Measurements from ENCODE around the gene MON1A. TPM values are rescaled to one million over a fixed set of nuclear protein-coding genes. Genes with fewer than 3 reads are reported as not detected.

MON1A gene
- total and polyA plus RNA-seq, 4 donors, result 4.6 to 9.5 (median 8.2) TPM

GRCh38 chr3:49916686-49917085 lies 12.9 kb downstream of the MON1A start:
- Histone ChIP-seq H3K4me1 (ENCODE audit: control insufficient read depth in 4 of 4, insufficient read depth in 4 of 4, low read length in 3 of 4) (no peaks in the 10 kb centered on the region), H3K9me3 (ENCODE audit: control insufficient read depth in 4 of 4, low read length in 3 of 4) (no peaks in the 10 kb centered on the region), H3K27me3 (ENCODE audit: control insufficient read depth in 4 of 4, insufficient read depth in 4 of 4, low read length in 3 of 4) (no peaks in the 10 kb centered on the region), H3K4me3 (ENCODE audit: low read depth in 1 of 3, low read length in 3 of 3) (no peak overlapping the region), H3K36me3 (ENCODE audit: control insufficient read depth in 4 of 4, insufficient read depth in 3 of 4, low read depth in 1 of 4, low read length in 3 of 4) (peaks cover 0 to 16% (median 4%) of the 10 kb centered on the region in 4 donors), H3K9ac (ENCODE audit: low read depth in 1 of 2, low read length in 2 of 2) (no peak overlapping the region), H3K27ac (ENCODE audit: low read depth in 1 of 2, low read length in 2 of 2) (no peak overlapping the region)
- 89% methylated on average over 5 of the region's 5 CpGs for WGBS
- TF ChIP-seq FOXA1 (IDR thresholded peaks at IDR 0.05) (no peak), REST (IDR thresholded peaks at IDR 0.05) (no peak), SP1 (IDR thresholded peaks at IDR 0.05) (no peak), RXRA (IDR thresholded peaks at IDR 0.05) (no peak), MAX (IDR thresholded peaks at IDR 0.05) (no peak), NR2F2 (IDR thresholded peaks at IDR 0.05) (no peak)
- DNase-seq (ENCODE audit: low spot score), result no peak

GRCh38 chr3:49914906-49915305 lies 14.7 kb downstream of the MON1A start:
- TF ChIP-seq RAD21 (IDR thresholded peaks at IDR 0.05) (no peak), FOXA2 (IDR thresholded peaks at IDR 0.05) (no peak), NR2F2 (IDR thresholded peaks at IDR 0.05) (no peak), GABPA (IDR thresholded peaks at IDR 0.05 in 1 of 2, conservative IDR thresholded peaks at IDR 0.05 in 1 of 2) (no peak), ZBTB33 (IDR thresholded peaks at IDR 0.05) (no peak), TAF1 (conservative IDR thresholded peaks at IDR 0.05) (no peak)
- 88% methylated on average over 2 of the region's 2 CpGs for WGBS
- Histone ChIP-seq H3K4me1 (ENCODE audit: control insufficient read depth in 4 of 4, insufficient read depth in 4 of 4, low read length in 3 of 4) (no peaks in the 10 kb centered on the region), H3K9me3 (ENCODE audit: control insufficient read depth in 4 of 4, low read length in 3 of 4) (no peaks in the 10 kb centered on the region), H3K27me3 (ENCODE audit: control insufficient read depth in 4 of 4, insufficient read depth in 4 of 4, low read length in 3 of 4) (no peaks in the 10 kb centered on the region), H3K36me3 (ENCODE audit: control insufficient read depth in 4 of 4, insufficient read depth in 3 of 4, low read depth in 1 of 4, low read length in 3 of 4) (peaks cover 2 to 33% (median 6%) of the 10 kb centered on the region in 4 donors), H3K9ac (ENCODE audit: low read depth in 1 of 2, low read length in 2 of 2) (no peak overlapping the region), H3K27ac (ENCODE audit: low read depth in 1 of 2, low read length in 2 of 2) (no peak overlapping the region), H3K4me3 (ENCODE audit: low read depth in 1 of 3, low read length in 3 of 3) (no peak overlapping the region)
- DNase-seq (ENCODE audit: low spot score), result no peak

- 95% methylated on average over 4 of the region's 4 CpGs for WGBS
- Histone ChIP-seq H3K36me3 (ENCODE audit: control insufficient read depth in 4 of 4, insufficient read depth in 3 of 4, low read depth in 1 of 4, low read length in 3 of 4) (peaks cover 2 to 41% (median 6%) of the 10 kb centered on the region in 4 donors), H3K4me1 (ENCODE audit: control insufficient read depth in 4 of 4, insufficient read depth in 4 of 4, low read length in 3 of 4) (no peaks in the 10 kb centered on the region), H3K27me3 (ENCODE audit: control insufficient read depth in 4 of 4, insufficient read depth in 4 of 4, low read length in 3 of 4) (no peaks in the 10 kb centered on the region), H3K27ac (ENCODE audit: low read depth in 1 of 2, low read length in 2 of 2) (no peak overlapping the region), H3K4me3 (ENCODE audit: low read depth in 1 of 3, low read length in 3 of 3) (no peak overlapping the region), H3K9ac (ENCODE audit: low read depth in 1 of 2, low read length in 2 of 2) (no peak overlapping the region), H3K9me3 (ENCODE audit: control insufficient read depth in 4 of 4, low read length in 3 of 4) (no peaks in the 10 kb centered on the region)
- DNase-seq (ENCODE audit: low spot score), result no peak
- no peak for TF ChIP-seq CTCF (IDR thresholded peaks at IDR 0.05; ENCODE audit: low read depth, low read length, missing input control)
- TF ChIP-seq FOXA2 (IDR thresholded peaks at IDR 0.05), result no peak
- no peak for TF ChIP-seq RAD21 (IDR thresholded peaks at IDR 0.05)
- TF ChIP-seq FOXA1 (IDR thresholded peaks at IDR 0.05), result no peak
- no peak for TF ChIP-seq ZBTB33 (IDR thresholded peaks at IDR 0.05)
- no peak for TF ChIP-seq YY1 (IDR thresholded peaks at IDR 0.05)
- TF ChIP-seq SP1 (IDR thresholded peaks at IDR 0.05), result no peak
- no peak for TF ChIP-seq JUND (IDR thresholded peaks at IDR 0.05)
- TF ChIP-seq HNF4G (IDR thresholded peaks at IDR 0.05), result no peak
- no peak for TF ChIP-seq ATF3 (IDR thresholded peaks at IDR 0.05)
- no peak for TF ChIP-seq HNF4A (conservative IDR thresholded peaks at IDR 0.05)
These were observed 16.7 kb downstream of the MON1A start for GRCh38 chr3:49912881-49913281.

Measured in liver (tissue), 9 donors.